Measurements from ENCODE around the gene VPS45. TPM values are rescaled to one million over a fixed set of nuclear protein-coding genes. Genes with fewer than 3 reads are reported as not detected.

Gene VPS45
- total RNA-seq, 4 donors from 2014 or later: 38.9 to 56.5 (median 44.9) TPM

GRCh38 chr1:150162862-150163706, 95.5 kb downstream of the VPS45 start:
- H3K27me3 ChIP-seq: no peaks in the 10 kb centered on the region
- H3K4me3 ChIP-seq: peak overlapping the region; percentile 43 to 58 (median 46)
- intact Hi-C loops (cut with DNase I): no loop called here
- H3K4me1 ChIP-seq: peaks cover 22 to 79% (median 77%) of the 10 kb centered on the region in 4 donors
- peaks cover 2 to 21% (median 20%) of the 10 kb centered on the region in 4 donors for H3K36me3 ChIP-seq
- TF ChIP-seq POLR2AphosphoS5 (IDR thresholded peaks at IDR 0.05): peak; percentile 94 to 97
- no peak for TF ChIP-seq EP300 (IDR thresholded peaks at IDR 0.05)
- peak in 1 of 3 experiments; percentile 37 for TF ChIP-seq CTCF (IDR thresholded peaks at IDR 0.05)
- peak; percentile 98 for DNase-seq (ENCODE audit: extremely low spot score)
- peak overlapping the region; percentile 93 to 99 (median 99) for H3K27ac ChIP-seq (replicated peaks in 1 of 4)
- H3K9me3 ChIP-seq: no peaks in the 10 kb centered on the region
- WGBS: 12% methylated on average over 14 of the region's 14 CpGs

GRCh38 chr1:150164224-150164623, 96.6 kb downstream of the VPS45 start:
- Histone ChIP-seq H3K36me3 (peaks cover 0 to 10% (median 9%) of the 10 kb centered on the region in 4 donors), H3K9me3 (no peaks in the 10 kb centered on the region), H3K4me3 (no peak overlapping the region), H3K27ac (replicated peaks in 1 of 4) (peak overlapping the region; percentile 93 to 99 (median 99)), H3K27me3 (no peaks in the 10 kb centered on the region), H3K4me1 (peaks cover 22 to 74% (median 70%) of the 10 kb centered on the region in 4 donors)
- TF ChIP-seq POLR2A (IDR thresholded peaks at IDR 0.05; ENCODE audit: low read depth): no peak
- TF ChIP-seq EP300 (IDR thresholded peaks at IDR 0.05): no peak
- no peak for TF ChIP-seq CTCF (IDR thresholded peaks at IDR 0.05)
- TF ChIP-seq POLR2AphosphoS5 (IDR thresholded peaks at IDR 0.05): peak; percentile 30 to 48
- 97% methylated on average over 5 of the region's 5 CpGs for WGBS
- no peak for DNase-seq (ENCODE audit: extremely low spot score)
- intact Hi-C loops (cut with DNase I): no loop called here

GRCh38 chr1:150164779-150165178, 97.2 kb downstream of the VPS45 start:
- TF ChIP-seq POLR2AphosphoS5 (IDR thresholded peaks at IDR 0.05) (no peak), POLR2A (IDR thresholded peaks at IDR 0.05; ENCODE audit: low read depth) (no peak), CTCF (IDR thresholded peaks at IDR 0.05) (no peak), EP300 (IDR thresholded peaks at IDR 0.05) (no peak)
- peak overlapping the region; percentile 93 to 99 (median 99) for H3K27ac ChIP-seq (replicated peaks in 1 of 4)
- intact Hi-C loops (cut with DNase I): loop anchor here (5.0 kb wide), 2 partner anchors 92 to 202 kb away; no protein-coding TSS in a partner anchor
- no peak overlapping the region for H3K4me3 ChIP-seq
- H3K4me1 ChIP-seq: peaks cover 22 to 72% (median 65%) of the 10 kb centered on the region in 4 donors
- H3K9me3 ChIP-seq: no peaks in the 10 kb centered on the region
- 72% methylated on average over 5 of the region's 5 CpGs for WGBS
- peaks cover 0 to 4% (median 3%) of the 10 kb centered on the region in 4 donors for H3K36me3 ChIP-seq
- DNase-seq (ENCODE audit: extremely low spot score): no peak
- no peaks in the 10 kb centered on the region for H3K27me3 ChIP-seq

GRCh38 chr1:150165622-150166612, 98.3 kb downstream of the VPS45 start:
- Histone ChIP-seq H3K4me1 (peaks cover 22 to 60% (median 54%) of the 10 kb centered on the region in 4 donors), H3K27me3 (no peaks in the 10 kb centered on the region), H3K27ac (replicated peaks in 1 of 4) (peak overlapping the region; percentile 93 to 99 (median 99)), H3K4me3 (no peak overlapping the region), H3K9me3 (no peaks in the 10 kb centered on the region), H3K36me3 (no peaks in the 10 kb centered on the region)
- TF ChIP-seq EP300 (IDR thresholded peaks at IDR 0.05): no peak
- TF ChIP-seq CTCF (IDR thresholded peaks at IDR 0.05): peak; percentile 68 to 80 (median 75)
- no peak for TF ChIP-seq POLR2A (IDR thresholded peaks at IDR 0.05; ENCODE audit: low read depth)
- peak; percentile 36 to 56 for TF ChIP-seq POLR2AphosphoS5 (IDR thresholded peaks at IDR 0.05)
- intact Hi-C loops (cut with DNase I): loop anchor here (5.0 kb wide), 2 partner anchors 94 to 204 kb away; no protein-coding TSS in a partner anchor
- 62% methylated on average over 13 of the region's 14 CpGs for WGBS
- DNase-seq (ENCODE audit: extremely low spot score): no peak
